ENCODE data around the gene CPT1A.

The CPT1A gene

DNA sequence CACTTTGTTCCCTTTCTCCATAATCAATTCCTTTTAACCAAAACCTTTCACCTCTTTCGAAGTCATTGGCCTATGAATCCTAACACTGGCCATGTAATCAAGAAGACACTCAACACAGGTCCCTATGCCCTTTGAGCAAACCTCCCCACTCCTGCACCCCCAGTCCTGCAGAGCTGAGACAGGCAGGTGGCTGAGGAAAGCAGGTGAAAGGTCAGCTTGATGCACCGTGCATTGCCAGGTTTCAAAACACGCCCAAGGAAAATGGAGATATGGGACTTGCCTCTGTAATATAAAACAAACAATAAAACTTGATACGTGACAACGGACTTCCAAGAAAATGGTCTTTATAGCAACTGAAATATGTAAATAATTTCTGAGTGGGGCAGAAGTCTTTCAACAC is 10.6 kb downstream of the CPT1A start:
- no peak for DNase-seq (ENCODE audit: low read depth)

GRCh38 chr11:68829581-68829980 is 12.1 kb downstream of the CPT1A start:
- DNase-seq (ENCODE audit: low read depth), result no peak

DNA sequence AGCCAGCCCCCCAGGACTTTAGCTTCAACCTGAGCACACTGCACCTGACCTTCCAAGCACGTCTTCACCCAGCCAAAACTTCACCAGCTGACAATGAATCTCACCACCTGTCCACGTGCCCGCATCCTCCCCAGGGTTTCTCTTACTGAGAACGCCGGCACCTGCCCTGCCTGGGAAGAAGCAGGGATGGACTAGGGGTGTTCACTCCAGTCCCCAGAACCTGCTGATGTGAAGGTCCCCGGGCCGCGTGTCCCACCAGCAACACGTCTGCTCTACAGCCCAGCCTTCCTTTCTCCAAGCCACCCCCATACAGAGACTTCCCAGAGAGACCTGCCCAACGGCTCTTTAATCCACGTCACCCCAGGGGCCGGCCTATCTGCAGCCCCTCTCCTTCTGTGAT is 12.8 kb downstream of the CPT1A start:
- no peak for DNase-seq (ENCODE audit: low read depth)

- no peak for DNase-seq (ENCODE audit: low read depth)
Observed at GRCh38 chr11:68828155-68828931, 13.4 kb downstream of the CPT1A start.

DNA sequence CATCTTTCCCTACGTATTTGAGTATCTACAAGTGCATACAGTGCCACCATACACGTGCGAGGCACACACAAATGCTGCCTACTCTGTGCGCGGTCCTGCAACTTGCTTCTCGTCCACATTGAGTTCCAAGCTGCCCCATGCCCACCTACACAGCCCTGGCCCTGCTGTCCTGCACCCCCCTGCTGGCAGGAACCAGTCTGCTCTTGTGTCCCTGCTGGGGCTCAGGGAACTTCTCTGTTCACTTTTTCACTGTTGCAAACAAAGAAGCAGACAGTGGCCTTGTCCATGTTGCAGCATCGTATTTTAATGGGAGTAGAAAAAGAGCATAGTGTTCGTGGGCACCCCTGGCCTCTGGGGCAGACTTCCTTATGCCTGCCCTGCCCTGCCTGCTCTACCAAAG is 14.0 kb downstream of the CPT1A start:
- DNase-seq (ENCODE audit: low read depth), result no peak

- no peak for DNase-seq (ENCODE audit: low read depth)
Observed at GRCh38 chr11:68826726-68827125, 15.0 kb downstream of the CPT1A start.

DNA sequence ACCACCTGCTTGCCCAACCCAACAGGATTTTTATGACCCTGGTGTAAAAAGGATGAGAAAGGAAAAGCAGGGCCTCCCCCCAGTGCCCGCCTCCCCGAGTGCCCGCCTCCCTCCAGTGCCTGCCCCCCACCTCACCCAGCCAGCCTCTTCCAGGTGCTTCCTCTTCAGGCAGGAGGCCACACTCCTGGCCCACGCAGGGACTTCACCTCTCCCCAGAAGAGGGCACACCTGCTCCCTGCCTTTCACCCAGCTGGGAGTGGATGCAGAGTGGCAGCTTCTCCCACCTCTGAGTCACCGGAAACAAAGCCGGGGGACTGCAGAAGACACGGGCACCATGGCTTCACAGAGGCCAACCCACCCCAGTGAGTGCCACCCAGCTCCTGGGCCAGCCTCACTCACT is 16.1 kb downstream of the CPT1A start:
- no peak for DNase-seq (ENCODE audit: low read depth)

- DNase-seq (ENCODE audit: low read depth), result no peak
Observed at GRCh38 chr11:68822546-68822945, 19.2 kb downstream of the CPT1A start.

DNA sequence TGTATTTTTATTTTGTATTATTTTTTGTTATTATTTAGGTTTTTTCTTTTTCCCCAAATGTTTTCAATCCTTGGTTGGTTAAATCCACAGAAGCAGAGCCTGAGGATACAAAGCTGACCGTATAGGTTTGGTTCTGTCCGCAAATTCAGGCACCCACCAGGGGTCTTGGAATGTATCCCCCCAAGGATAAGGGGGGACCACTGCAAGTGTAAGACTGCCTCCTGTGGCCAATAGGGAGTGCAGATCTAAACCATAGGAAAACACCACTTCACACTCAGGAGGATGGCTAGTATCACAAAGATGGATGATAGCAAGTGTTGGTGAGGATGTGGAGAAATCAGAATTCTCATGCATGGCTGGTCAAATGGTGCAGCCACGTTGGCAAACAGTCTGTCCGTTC is 20.0 kb downstream of the CPT1A start:
- no peak for DNase-seq (ENCODE audit: low read depth)

DNA sequence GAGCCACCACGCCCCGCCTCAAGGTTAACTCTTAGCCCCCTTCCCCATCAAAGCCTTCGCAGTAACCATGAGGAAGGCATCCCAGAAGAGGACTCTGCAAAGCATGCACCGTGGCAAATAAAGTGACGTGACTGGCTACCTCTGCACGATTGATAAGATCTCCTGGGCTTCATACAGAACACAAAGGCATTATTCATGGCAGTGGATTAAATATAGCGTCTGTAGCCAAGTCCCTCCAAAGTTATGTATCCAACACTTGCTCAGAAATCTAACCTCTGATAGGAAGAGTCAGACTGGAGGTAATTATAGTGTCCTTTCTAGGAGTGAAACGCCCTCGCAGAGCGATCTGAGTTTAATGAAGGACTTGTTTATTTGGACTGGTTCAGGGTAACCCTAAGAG is 22.4 kb downstream of the CPT1A start:
- no peak for DNase-seq (ENCODE audit: low read depth)

GRCh38 chr11:68818181-68818580 is 23.5 kb downstream of the CPT1A start:
- DNase-seq (ENCODE audit: low read depth), result no peak

GRCh38 chr11:68817554-68817953 is 24.2 kb downstream of the CPT1A start:
- no peak for DNase-seq (ENCODE audit: low read depth)

DNA sequence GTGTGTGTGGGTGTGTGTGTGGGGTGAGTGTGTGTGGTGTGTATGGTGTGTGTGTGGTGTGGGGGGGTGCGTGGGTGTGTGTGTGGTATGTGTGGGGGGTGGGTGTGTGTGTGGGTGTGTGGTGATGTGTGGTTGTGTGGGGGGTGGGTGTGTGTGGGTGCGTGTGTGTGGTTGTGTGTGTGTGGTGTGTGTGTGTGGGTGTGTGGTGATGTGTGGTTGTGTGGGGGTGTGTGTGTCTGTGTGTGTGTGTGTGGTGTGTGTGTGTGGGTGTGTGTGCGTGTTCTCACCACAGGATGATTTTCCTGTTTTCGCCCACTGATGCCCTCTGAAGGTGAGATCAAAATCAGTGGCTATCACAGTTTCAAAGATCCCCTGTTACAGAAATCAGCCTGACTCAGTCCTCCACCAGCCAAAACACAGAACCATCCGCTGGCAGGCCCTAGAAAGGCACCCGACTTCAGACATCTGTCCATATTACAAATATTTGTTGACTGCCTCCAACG is 24.7 kb downstream of the CPT1A start:
- no peak for DNase-seq (ENCODE audit: low read depth)

- DNase-seq (ENCODE audit: low read depth), result no peak
Observed at GRCh38 chr11:68816251-68816776, 25.4 kb downstream of the CPT1A start.

GRCh38 chr11:68813773-68814172 is 27.9 kb downstream of the CPT1A start:
- no peak for DNase-seq (ENCODE audit: low read depth)

DNA sequence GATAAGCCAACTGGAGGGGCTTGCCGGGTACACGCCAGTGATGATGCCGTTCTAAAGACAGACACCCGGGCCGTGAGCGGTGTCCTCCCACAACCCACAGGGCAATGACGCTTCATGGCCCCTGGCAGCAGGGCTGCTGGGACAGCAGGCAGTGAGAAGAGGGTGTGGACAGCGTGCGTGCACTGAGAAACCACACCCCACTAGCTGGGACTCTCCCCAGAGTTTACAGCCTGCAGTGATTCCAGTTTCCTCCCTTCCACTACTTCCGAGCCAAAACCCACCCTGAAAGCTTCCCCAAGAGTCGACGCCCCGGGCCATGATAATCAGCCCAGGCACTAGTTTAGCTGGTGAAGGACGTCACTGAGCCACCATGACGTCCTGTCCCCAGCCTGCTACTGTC is 29.2 kb downstream of the CPT1A start:
- DNase-seq (ENCODE audit: low read depth), result no peak

DNA sequence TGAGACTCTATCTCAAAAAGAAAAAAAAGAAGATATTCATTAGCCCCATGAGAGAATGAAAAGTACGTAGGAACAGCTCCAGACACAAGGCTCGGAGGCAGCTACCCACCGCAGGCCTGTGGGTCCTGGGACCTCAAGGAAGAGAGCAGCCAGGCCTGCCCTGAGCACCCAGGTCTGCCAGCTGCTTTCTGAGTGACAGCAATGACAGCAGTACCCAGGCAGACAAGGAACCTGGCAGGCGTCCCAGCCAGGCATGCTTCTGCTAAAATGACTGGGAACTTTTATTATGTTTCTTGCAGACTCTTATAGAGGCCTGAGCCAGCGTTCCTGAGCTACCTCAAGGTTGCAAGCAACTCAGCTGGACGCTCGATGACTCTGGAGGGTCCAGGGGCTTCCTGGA is 31.6 kb downstream of the CPT1A start:
- DNase-seq (ENCODE audit: low read depth), result no peak

DNA sequence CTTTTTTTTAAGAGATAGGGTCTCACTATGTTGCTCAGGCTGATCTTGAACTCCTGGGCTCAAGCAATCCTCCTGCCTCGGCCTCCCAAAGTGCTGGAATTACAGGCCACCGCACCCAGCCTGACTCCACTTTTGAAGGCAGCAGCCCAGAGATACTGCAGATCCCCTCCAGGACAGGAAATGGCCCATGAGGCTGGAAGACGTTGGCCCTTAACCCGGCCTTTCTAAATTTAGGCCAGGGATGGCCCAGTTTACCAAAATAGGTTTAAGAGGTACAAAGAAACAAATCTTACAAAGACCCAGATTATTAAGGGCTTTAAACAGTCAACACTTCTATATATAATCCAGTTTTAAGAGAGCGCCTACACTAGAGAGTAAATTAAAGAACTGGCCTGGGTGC is 32.2 kb downstream of the CPT1A start:
- DNase-seq (ENCODE audit: low read depth), result no peak

DNA sequence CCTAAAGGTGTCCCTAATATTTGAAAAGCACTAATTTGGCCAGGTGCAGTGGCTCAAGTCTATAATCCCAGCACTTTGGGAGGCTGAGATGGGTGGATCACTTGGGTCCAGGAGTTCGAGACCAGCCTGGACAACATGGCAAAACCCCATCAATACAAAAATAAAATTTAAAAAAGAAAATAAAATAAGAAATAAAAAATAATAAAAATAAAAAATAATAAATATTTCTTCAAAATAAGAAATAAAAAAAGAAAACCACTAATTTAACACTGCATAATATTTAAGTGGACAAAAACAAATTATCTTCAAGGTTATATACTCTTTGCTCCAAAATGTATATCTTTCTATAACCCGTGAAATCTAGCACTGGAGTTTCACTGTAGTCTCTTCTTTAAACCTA is 32.9 kb downstream of the CPT1A start:
- no peak for DNase-seq (ENCODE audit: low read depth)

DNA sequence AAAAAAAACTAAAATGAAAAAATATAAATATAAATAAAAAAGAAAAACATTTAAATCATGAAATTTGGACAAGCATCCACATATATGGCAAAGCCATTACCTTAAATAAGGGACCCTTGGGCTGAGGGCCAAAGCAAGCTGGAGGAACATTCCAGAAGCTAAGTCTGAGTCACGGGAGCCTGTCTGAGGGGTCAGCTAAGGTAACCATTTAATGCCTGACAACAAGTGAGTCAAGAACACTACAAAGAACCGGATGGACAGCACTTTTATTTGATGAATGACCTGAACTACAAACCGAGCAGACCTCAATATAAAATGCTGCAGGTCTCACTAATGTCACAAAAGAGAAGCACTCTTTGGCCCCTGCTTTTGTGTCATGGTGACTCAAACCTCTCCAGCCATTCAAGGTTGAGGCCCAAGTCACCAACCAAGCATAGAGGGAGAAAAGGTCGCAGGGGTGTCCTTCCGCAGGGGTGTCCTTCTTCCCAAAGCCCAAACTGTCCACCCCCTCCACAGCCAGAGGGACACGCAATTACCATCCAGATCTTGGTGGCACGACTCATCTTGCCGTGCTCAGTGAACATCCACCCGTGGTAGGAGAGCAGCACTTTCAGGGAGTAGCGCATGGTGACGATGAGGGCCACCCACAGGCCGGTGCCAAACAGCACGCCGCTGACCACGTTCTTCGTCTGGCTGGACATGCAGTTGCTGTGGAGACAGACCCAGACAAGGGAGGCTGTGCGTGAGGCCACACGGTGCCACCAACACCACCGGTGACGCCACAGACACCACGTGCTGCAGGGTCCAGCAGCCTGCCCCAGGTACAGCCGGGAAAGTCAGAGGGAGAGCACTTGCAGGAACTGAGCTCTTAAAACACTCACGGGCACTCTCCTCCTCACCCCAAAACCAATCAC is 34.5 kb downstream of the CPT1A start:
- peak; percentile 27 for DNase-seq (ENCODE audit: low read depth)

DNA sequence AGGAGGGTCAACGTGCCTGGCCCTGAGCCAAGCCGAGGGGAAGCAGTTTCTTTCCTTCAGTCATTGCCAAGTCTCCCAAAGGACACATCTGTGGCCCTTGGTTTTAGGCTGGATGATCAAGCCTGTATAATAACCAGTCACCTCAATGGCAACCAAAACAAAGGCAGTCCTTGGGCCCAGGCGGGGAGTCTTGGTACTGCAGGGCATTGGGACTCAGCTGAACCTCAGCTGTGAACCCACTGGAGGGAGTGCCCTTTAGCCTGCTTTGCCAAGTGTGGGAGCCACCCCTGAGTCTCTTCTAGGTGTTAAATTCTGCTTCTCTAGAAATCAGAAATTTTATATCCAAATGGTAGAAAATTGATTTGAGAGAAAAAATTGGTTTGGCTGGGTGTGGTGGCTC is 36.9 kb downstream of the CPT1A start:
- DNase-seq (ENCODE audit: low read depth), result no peak

DNA sequence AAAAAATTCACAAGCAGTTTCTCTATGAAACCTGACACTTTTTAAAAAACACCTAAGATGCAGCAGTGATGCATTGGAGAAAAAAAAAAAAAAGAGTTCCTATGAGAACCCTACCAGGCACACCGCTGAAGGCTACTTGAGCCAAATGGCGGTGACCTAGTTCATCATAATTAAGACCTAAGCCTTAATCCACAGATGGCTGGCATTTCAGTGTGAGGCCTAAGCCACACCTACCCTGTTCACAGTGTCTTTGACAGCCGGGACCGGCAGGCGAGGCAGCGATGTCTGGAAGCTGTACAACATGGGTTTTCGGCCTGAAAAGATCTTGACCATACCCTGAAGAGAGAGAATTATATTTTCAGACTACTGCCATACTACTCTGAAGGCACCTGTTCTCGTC is 38.0 kb downstream of the CPT1A start:
- no peak for DNase-seq (ENCODE audit: low read depth)

DNA sequence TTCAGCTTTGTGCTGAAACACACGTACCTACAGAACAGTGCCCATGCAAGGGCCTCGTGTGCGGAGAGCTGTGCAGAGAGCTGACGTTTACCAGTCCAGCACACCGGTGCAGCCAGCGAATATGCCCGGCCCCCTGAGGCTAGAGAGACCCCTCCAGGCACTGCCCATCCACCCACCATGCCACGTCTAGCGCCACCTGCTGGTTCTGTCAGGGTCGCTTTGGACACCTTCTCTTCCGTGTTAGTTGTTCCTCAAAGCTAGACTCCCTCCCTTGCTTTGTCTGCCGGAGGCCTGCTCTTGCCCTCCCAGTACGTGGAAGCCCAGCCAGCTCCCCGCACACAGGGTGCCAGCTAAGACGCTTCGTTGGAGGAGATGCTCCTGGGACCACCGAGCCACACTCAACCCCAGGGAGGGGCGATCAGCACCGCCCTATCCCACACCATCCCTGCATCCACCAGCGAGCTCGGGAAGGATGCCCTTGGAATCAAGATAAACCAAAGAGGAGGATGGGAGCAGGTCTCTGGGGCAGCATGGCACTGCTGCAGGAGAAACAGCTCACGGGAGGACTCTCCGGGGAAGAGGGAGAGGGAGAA is 43.4 kb downstream of the CPT1A start:
- no peak for DNase-seq (ENCODE audit: low read depth)

Measured in non-pigmented ciliary epithelial cell (primary cell).